Activated gamma-delta T cell treated with anti-CD3 and anti-CD28 coated beads, Interleukin-2, amount 50 U/mL, for 16 hours (primary cell): Measurements from ENCODE around the gene KHDC4.

Source experiments
- DNase-seq: peaks from one replicate; pipeline ENCODE4 v3.0.0-alpha.2; 2020; ENCODE audit warnings: low read depth

Gene KHDC4

DNA sequence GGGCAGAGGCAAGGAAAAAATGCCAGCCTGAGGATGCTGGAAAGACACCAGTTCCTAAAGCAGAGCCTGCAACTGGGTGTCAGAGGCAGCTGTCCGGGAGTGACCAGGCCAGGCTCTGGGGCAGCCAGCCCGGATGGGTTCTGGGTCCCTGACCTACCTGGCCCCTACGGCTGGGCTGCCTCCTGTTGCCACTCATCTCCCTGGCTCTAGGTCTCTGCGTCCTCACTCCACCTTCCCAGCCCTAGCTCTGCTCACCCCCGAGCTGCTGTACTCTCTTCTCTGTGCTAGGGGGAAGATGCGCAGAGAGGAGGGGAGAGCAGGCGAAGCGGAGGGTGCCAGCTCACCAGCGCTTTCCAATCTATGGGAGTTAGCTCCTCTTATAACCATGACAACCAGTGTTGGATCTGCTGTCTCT, 35.2 kb upstream of the KHDC4 start:
- DNase-seq = no peak

- DNase-seq = no peak
These were observed 34.5 kb upstream of the KHDC4 start for GRCh38 chr1:155968670-155969069.

GRCh38 chr1:155968051-155968400, 33.8 kb upstream of the KHDC4 start:
- no peak for DNase-seq

DNA sequence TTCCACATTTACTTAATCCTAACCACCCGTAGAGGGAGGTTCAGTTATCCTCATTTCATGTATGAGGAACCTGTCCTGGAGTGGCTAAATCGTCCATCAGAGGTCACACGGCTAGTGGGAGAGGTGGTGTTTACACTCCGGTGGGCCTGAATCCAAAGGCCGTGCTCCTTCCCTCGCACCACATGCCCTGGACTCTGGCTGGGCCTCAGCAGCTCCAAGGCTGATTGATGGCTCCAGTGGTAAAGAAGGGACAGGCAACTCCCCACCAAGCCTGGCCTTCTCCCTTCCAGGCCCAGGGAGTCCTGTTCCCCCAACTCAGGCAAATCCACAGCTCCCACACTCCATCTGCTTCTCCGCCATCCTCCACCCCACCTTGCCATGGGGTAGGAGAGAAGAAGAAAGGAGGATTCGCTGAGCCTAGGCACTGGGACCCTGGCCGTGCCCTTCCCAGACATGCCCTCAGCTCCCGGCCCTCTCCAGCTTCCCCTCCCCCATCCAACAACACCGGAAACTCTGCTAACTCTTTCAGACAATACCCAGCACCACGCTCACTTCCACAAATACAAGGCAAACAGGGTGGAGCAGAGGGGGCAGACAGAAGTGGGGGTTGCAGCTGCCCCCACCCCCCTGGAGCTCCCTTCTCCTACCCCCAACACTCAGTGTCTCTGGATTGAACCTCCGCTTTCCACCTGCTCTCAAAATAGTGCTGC, 33.3 kb upstream of the KHDC4 start:
- DNase-seq = no peak

DNA sequence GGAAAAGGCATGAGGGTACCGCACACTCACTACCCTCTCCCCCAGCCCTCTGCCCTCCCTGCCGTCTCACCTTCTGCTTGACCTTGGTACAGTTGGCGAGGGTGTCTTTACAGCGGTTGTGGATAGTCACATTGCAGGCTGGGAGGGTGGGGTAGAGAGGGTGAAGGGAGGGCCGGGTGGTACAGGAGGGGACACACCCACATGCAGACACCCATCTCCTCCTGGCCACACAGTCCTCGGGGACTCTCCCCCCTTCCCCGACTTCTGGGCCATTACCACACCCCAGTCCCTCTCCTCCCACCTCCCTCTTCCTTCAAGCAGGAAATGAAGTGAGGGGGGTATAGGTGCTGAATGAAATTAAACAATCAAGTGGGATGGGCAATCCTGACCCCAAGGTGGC, 32.5 kb upstream of the KHDC4 start:
- DNase-seq = no peak

- no peak for DNase-seq
These were observed 31.9 kb upstream of the KHDC4 start for GRCh38 chr1:155966135-155966534.

DNA sequence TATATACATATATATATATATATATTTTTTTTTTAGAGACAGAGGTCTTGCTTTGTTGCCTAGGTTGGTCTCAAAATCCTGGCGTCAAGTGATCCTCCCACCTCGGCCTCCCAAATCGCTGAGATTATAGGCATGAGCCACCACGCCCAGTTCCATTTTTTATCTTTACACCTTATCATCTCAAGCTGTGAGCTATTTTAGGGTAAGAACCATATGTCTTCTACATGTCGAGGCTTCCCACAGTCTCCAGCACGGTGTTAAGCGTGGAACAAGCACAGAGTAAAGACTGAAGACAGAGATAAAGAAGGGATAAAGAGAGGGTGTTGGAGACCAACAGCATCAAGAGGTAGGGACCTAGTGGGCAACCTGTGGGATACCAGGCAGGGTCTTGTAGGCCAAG, 30.0 kb upstream of the KHDC4 start:
- no peak for DNase-seq

DNA sequence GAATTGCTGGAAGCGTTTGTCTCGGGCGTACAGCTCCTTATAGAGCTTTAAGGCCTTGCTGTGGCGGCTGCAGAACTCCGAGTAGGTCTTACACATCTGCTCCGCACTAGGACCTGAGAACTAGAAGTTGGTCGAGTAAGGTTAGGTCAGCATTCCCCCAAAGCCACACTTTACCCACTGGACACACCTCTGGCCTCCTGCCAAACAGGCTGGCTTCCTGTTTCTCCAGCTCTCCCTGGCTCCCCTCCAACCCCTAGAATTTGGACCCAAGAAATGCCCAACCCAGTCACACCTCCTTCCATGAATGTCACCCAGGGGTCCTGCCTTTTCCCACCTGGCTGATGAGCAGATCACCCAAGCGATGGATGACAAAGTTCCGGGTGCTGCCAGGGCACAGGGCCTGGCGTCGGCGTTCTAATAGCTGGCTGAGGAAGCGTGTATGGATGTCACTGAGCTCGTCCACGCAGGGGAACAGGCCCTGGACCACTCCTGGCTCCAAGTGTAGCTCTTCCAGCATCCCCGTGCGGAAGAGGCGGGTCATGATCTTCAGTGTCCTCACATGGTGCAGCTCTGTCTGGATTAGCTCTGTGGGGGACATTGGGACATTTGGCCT, 28.5 kb upstream of the KHDC4 start:
- no peak for DNase-seq

- DNase-seq = no peak
These were observed 27.7 kb upstream of the KHDC4 start for GRCh38 chr1:155961937-155962336.

GRCh38 chr1:155960081-155960745, 26.0 kb upstream of the KHDC4 start:
- no peak for DNase-seq

DNA sequence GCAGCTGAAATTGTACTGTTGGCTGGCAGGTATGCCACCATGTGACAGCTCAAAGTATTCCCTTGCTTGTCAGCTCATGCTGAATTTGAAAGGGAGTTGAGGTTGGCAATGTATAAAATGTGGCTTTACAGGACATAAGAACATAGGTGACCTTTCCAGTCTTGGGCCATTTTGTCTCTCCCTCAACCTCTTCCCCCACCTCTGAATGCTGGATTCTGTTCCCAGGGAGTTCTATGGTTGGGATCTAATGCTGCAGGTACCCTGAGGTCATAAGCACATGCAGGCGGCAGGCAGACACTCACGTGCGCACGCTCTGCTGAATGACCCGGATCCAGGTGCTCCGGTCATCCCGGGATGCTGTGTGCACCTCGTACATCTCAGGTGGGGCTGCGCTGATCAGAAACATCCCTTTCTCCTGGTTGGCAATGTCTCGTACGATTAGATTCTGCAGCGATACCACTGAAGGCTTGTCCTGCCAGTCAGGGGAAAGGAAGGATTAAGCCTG, 23.2 kb upstream of the KHDC4 start:
- no peak for DNase-seq

GRCh38 chr1:155954645-155955044, 20.4 kb upstream of the KHDC4 start:
- no peak for DNase-seq

DNA sequence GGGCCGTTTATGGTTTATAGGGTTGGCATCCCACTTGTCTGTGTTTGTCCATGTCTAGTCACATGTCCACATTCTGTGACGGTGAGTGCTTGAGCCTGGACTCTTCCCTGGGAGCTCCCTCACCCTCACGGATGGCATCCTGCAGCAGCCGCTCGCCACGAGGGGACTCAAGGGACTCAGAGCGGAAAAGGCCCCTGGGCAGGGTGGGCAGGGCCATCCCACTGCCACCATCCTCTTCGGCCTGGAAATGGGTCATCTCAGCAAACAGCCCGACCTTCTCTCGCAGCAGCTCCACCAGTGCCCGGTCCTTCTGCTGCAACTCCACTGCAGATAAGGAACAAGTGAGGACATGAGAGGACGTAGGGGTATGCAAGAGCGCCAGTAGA, 18.3 kb upstream of the KHDC4 start:
- DNase-seq = no peak

- DNase-seq = no peak
These were observed 17.7 kb upstream of the KHDC4 start for GRCh38 chr1:155951753-155952504.

DNA sequence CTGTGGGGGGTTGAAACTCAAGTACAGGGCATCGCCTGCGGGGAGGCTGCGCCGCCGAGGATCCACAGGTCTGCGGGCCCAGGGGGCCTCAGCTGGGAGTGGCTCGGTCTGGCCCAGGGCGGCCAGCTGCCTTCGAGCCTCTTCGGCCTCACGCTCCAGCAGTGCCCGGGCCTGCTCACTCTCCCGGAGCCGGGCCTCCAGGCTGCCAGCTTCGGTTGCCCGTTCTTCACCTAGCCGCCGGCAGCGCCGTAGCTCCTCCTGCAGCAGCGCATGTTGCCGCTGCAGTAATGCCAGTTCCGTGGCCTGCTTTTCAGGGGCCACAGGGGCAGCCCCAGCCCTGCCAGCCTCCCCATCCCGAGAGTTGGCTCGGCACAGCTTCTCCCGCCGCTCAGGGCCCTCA, 16.6 kb upstream of the KHDC4 start:
- no peak for DNase-seq

DNA sequence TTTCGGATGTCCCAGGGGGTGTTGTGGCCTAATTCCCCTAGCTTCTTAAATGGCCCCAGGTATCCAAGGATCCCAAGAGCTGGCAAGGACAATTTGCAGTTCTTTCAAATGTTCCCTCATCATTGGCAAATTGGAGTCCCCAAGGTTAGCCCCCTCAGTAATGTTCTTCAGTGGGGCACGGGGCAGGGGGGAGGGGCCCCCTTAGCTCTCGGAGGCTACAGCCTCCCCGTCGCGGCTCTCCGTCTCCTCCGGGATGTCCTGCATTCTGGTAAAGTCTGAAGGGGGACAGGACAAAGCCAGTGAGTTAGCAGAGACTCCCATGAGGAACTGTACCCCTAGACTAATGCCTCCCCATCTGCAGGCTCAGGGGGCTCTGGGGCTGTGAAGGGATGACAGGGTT, 13.5 kb upstream of the KHDC4 start:
- no peak for DNase-seq

GRCh38 chr1:155947292-155947691, 13.1 kb upstream of the KHDC4 start:
- DNase-seq = no peak

DNA sequence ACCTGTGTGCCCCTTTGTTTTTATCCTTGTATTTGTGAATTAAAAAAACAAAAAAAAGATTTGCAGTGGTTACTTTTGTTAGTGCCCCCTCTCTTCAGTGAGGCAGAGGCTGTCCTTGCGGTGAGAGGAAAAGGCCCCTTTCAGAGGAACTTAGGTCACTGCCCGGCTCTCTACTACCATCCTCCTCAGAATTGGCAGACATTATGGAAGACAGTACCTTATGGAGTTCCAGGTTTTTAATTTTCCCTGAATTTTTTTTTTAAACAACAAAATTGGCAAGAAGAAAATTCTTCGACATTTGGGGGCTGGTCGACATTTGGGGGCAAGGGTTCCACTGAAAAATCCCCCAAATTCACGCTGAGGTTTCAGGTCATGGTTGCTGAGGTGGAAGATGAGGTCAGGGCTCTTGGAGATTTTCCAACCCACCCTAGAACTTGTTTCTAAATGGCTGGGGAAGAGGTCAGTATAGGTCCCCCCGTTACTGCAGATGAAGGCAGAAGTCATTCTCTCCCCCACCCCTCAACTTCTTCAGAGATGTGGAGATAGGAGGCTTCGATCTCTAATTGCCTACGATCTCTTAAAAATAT, 12.5 kb upstream of the KHDC4 start:
- no peak for DNase-seq

DNA sequence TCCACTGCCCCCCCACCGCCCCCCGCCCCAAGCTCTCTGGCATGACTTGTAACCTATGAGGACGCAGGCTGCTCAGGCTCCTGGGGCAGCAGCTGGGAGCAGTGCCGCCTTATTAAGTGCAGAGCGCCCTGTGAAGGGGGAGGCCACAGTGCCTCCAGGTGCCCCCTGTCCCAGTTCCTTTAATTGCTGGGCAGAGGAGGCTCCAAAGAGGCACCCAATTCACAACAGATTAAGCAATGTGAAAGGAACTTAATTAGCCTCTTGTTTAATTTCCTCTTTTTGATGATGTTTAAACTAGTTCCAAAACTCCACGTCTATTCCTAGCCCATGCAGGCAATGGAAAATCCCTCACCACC, 10.2 kb upstream of the KHDC4 start:
- DNase-seq = no peak

DNA sequence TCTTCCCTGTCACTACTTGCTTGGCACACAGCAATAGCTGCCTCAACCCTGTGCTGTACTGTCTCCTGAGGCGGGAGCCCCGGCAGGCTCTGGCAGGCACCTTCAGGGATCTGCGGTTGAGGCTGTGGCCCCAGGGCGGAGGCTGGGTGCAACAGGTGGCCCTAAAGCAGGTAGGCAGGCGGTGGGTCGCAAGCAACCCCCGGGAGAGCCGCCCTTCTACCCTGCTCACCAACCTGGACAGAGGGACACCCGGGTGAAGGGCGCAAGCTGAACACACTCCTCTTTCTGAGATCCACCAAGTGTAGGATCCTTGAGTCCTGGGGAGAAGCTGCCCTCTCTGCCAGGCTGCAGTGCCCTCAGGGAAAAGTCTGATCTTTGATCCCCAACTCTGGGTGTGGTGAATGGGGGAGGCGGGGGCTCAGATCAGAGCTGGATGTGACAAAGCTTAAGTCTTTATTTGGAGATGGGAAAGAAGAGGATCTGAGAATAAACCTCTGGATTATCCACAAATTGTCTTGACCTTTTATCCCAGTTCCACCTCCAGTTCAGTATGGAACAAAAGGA, 8.4 kb upstream of the KHDC4 start:
- no peak for DNase-seq

DNA sequence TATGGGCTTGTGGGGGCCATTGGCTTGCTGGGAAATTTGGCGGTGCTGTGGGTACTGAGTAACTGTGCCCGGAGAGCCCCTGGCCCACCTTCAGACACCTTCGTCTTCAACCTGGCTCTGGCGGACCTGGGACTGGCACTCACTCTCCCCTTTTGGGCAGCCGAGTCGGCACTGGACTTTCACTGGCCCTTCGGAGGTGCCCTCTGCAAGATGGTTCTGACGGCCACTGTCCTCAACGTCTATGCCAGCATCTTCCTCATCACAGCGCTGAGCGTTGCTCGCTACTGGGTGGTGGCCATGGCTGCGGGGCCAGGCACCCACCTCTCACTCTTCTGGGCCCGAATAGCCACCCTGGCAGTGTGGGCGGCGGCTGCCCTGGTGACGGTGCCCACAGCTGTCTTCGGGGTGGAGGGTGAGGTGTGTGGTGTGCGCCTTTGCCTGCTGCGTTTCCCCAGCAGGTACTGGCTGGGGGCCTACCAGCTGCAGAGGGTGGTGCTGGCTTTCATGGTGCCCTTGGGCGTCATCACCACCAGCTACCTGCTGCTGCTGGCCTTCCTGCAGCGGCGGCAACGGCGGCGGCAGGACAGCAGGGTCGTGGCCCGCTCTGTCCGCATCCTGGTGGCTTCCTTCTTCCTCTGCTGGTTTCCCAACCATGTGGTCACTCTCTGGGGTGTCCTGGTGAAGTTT, 7.8 kb upstream of the KHDC4 start:
- no peak for DNase-seq
